GM19452 (cell line): ENCODE measurements around the gene KCND3.

Source experiments
- ATAC-seq: cut with Tn5 transposase; IDR thresholded peaks from one replicate; pipeline ENCODE4 v1.9.1; 2021; ENCODE audit not compliant: unreplicated experiment

Gene KCND3

GRCh38 chr1:111961016-111961415, 28.5 kb downstream of the KCND3 start:
- ATAC-seq: no peak

- ATAC-seq: no peak
These were observed 30.0 kb downstream of the KCND3 start for GRCh38 chr1:111959436-111959835.

- ATAC-seq: no peak
These were observed 30.6 kb downstream of the KCND3 start for GRCh38 chr1:111958851-111959250.

- no peak for ATAC-seq
These were observed 31.4 kb downstream of the KCND3 start for GRCh38 chr1:111958075-111958474.

GRCh38 chr1:111956155-111956771, 33.2 kb downstream of the KCND3 start:
- no peak for ATAC-seq

- ATAC-seq: no peak
These were observed 33.7 kb downstream of the KCND3 start for GRCh38 chr1:111955755-111956154.

- no peak for ATAC-seq
These were observed 35.7 kb downstream of the KCND3 start for GRCh38 chr1:111953797-111954196.

- no peak for ATAC-seq
These were observed 37.3 kb downstream of the KCND3 start for GRCh38 chr1:111952125-111952657.

- no peak for ATAC-seq
These were observed 41.0 kb downstream of the KCND3 start for GRCh38 chr1:111948209-111949171.

- no peak for ATAC-seq
These were observed 45.4 kb downstream of the KCND3 start for GRCh38 chr1:111943846-111944749.

GRCh38 chr1:111943066-111943465, 46.4 kb downstream of the KCND3 start:
- ATAC-seq: no peak

- ATAC-seq: no peak
These were observed 50.9 kb downstream of the KCND3 start for GRCh38 chr1:111938536-111938935.

- ATAC-seq: no peak
These were observed 51.3 kb downstream of the KCND3 start for GRCh38 chr1:111938123-111938522.

GRCh38 chr1:111937147-111937725, 52.2 kb downstream of the KCND3 start:
- ATAC-seq: no peak

GRCh38 chr1:111934106-111934852, 55.2 kb downstream of the KCND3 start:
- no peak for ATAC-seq

GRCh38 chr1:111930356-111930755, 59.1 kb downstream of the KCND3 start:
- ATAC-seq: no peak

- ATAC-seq: no peak
These were observed 60.9 kb downstream of the KCND3 start for GRCh38 chr1:111928531-111928930.

- no peak for ATAC-seq
These were observed 61.8 kb downstream of the KCND3 start for GRCh38 chr1:111927652-111928051.

- no peak for ATAC-seq
These were observed 64.7 kb downstream of the KCND3 start for GRCh38 chr1:111924786-111925185.

GRCh38 chr1:111923766-111924165, 65.7 kb downstream of the KCND3 start:
- ATAC-seq: no peak
